Stimulated activated CD8-positive, alpha-beta memory T cell treated with anti-CD3 and anti-CD28 coated beads, Interleukin-7, amount 100 ng/mL, for 4 hours (primary cell): ENCODE measurements around the gene TMEM131L.
"Not testable (repeated sequence)": the region's sequence is repeated elsewhere in the genome, so short reads cannot be mapped to it uniquely, and the experiment has no call there.

ENCODE experiments used
- DNase-seq, 2 donors: peaks; one replicate each; pipeline ENCODE4 v3.0.0-alpha.2; 2020; ENCODE audit warnings: low read depth in 2 of 2

TMEM131L gene

DNA sequence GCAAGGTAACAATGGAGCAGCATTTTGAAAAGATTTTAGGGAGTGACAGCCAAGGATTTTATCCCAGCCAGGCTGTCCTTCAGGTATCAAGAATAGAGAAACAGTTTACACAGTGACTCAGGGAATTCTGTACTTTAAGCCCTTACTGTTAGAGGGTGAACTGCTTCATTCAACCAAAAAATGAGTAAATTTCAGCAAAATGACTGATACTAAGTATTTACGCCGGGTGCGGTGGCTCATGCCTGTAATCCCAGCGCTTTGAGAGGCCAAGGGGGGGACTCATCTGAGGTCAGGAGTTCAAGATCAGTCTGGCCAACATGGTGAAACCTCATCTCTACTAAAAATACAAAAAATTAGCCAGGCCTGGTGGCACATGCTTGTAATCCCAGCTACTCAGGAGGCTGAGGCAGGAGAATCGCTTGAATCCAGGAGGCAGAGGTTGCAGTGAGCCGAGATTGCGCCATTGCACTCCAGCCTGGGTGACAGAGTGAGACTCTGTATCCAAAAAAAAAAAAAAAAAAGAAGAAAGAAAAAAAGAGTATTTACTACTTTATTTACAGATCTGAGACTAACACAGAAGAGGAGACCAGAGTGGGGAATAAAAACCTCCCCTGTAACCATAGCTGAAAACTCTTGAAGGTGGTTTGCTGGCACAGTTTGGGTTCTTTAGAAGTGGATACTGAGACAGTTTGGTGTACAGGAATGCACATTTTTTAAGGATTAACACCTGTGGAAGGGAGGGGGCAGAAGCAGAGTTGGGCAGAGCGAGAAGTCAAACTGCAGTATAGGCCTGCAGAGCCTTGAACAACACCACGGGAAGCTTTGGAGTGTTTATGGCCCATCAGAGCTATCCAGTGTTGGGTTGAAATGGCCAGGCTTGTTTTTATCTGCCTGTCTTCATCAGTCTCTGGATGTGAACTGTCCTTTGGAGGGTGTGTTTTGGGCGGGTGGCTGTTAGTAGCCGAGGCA lies 40.5 kb downstream of the TMEM131L start:
- DNase-seq = no peak

DNA sequence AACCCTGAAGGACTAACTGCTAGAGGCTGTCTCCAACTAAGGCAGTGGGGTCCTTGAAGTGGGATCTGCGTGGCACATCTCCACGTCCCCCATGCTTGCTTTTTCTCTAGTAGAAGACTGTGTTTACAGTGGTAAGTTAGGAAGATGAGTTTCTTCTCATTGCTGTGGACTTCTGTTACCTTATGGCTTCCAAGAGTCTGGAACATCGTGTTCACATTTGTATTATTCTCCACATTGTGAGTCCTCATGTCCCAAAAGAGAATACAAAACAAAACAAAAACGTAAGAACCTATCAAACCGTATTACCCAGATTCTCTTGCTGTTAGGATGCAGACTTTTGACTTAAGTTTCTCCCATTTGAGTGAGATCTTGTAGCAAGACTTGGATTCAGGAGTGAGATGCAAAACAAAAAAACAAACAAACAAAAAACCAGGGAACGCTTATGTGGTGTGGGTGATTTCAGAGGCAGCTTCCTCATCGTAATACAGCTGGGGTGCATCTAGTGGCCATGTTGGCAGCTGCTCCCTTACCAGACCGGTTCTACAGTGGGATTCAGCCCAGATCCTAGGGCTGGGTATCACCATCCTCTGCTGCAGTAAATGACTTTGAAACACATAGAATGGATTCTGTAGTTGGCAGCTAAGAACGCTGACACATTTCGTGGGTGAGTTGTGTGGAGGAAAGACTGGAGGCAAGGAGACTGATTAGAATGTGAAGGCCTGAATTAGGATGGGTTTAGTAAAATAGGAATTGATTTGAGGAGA lies 41.3 kb downstream of the TMEM131L start:
- DNase-seq = no peak

DNA sequence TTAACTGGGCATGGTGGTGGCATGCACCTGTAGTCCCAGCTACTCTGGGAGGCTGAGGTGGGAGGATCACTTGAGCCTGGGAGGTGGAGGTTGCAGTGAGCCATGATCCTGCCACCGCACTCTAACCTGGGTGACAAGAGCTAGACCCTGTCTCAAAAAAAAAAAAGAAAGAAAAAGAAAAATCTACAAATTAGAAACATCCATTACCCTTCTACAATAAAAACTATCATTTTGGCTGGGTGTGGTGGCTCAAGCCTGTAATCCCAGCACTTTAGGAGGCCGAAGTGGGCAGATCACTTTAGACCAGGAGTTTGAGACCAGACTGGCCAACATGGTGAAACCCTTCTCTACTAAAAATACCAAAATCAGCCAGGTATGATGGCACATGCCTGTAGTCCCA lies 43.1 kb downstream of the TMEM131L start:
- not testable (repeated sequence) for DNase-seq

DNA sequence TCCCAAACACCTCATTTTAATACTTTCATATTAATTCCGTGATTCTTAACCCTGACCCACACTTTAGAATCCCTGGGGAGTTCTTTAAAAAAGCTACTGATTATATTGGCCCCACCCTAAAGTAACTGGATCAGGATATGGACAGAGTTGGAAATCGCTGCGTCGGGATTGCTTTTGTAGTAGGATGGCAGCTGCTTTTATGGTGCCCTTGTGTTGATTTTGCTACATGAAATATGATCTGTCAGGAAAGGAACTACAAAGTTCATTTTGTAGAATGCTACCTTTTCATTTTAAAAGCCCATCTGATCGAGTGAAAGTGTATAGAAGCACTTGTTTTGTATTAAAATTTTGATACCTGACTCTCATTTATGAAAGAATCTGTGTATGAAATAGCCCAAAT lies 43.6 kb downstream of the TMEM131L start:
- no peak for DNase-seq

DNA sequence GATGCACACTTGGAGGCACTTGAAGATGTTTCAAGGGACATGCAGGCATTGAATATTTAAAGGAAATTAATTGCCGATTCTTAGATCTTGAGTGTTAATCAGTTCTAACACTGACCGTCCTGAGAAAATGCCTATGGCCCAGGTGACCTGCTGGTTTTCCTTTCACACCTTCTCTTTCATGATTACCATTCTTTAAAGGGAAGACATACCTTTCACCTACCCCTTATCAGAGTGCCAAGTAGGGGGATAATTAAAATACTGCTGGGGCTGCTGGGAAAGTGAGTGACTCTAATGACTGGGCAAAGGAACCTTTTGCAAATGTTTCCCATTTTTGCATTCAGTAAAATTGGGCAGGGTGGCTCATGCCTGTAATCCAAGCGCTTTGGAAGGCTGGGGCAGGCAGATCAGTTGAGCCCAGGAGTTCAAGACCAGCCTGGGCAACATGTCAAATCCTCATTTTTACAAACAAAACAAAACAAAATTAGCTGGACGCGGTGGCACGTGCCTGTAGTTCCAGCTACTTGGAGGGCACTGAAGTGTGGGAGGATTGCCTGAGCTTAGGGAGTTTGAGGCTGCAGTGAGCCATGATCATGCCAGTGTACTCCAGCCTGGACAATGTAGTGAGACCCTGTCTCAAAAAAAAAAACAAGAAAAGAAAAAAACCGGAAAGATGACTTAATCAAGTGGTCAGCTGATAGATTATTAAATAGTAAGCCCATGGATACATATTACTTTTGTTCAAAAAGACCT lies 44.3 kb downstream of the TMEM131L start:
- DNase-seq = no peak

DNA sequence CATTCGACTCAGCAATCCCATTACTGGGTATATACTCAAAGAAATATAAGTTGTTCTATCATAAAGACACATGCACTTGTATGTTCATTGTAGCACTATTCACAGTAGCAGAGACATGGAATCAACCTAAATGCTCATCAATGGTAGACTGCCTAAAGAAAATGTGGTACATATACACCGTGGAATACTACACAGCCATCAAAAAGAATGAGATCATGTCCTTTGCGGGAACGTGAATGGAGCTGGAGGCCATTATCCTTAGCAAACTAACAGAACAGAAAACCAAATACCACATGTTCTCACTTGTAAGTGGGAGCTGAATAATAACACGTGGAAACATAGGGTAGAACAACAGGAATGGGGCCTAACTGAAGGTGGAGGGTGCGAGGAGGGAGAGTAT lies 44.9 kb downstream of the TMEM131L start:
- no peak for DNase-seq

DNA sequence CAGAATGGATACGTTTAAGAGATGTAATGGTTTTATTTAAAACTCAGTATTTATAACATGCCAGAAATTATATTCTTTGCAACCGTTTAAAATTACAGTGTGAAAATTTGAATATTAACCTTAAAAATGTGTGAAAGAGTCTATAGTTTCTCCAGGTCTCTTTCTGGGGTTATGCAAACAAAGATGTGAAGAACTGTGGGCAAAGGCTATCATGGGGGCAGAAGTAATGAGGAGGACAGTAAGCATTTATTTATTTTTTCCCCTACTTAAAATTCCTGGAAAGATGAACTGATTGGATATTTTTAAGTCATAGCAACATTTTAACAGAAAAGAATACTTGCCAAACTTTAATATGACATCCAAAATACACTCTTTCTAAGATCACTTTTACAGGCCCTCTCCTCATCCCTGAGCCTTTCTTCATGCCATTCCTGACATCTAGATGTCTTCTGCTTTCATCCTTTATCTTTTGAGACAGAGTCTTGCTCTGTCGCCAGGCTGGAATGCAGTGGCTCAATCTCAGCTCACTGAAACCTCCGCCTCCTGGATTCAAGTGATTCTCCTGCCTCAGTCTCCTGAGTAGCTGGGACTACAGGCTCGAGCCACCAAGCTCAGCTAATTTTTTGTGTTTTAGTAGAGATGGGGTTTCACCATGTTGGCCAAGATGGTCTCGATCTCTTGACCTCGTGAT lies 46.1 kb downstream of the TMEM131L start:
- no peak for DNase-seq

DNA sequence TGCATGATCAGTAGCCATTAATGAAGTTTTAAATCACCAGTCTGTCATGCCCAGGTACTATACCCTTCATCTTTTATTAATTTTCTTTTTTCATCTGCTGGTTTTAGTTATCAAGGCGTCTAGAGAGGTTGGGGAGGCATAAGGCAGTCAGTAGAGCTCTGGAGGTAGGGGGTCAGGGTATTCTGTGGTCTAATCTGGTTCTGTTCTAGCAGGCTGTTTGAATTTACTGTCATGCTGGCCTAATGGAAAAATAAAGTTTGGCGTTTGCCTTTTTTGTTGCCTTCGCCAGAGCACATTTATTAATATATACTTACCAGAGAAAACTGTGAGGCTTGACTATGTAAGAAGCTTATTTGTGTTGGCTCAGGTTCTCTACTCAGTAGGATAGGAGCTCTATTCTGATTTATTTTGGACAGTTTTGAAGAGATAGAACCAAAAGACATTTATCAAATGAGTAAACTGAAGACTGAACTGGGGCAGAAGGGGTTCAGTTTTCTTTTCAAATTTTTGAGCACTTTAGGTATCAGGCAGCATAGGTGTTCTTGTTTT lies 46.9 kb downstream of the TMEM131L start:
- no peak for DNase-seq

DNA sequence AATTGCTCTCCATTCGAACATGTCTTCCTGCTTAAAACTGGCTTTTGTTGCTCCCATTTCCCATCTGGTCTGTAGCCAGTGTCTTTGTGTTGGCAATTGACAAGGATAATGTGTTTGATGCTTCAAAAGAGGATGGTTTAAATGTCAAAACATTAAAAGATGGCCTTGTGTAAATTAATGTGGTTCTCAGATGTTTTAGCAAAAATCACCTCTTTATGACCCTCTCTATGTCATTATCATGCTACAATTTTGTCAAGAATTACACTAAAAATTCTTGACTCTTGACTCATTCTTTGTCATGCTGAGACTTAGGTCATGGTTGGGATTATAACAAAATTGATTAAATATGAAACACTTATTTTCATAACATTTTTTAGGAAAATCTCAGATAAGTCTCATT lies 47.4 kb downstream of the TMEM131L start:
- no peak for DNase-seq

DNA sequence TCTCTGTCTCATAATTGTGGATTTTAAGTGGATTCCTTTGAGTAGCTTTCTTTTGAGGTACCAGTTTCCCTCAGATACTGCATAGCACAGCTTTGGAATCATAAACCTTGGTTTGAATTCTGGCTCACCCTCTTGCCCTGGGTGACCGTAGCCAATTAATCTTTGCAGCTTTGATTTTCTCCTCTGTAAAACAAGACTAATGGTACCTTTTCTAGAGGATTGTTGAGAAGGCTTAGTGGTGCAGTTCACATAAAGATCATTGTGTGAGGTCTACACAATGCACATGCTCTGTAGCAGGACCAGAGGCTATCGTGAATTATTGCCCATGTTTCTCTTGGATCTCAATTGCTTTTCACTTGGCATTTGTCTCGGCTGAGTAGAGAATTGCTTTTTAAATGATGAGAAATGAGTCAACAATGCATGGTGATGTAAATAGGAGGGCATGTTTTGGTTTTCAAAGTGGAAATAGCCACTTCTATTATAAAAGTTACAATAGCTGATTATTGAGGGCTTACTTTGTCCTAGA lies 47.9 kb downstream of the TMEM131L start:
- no peak for DNase-seq

DNA sequence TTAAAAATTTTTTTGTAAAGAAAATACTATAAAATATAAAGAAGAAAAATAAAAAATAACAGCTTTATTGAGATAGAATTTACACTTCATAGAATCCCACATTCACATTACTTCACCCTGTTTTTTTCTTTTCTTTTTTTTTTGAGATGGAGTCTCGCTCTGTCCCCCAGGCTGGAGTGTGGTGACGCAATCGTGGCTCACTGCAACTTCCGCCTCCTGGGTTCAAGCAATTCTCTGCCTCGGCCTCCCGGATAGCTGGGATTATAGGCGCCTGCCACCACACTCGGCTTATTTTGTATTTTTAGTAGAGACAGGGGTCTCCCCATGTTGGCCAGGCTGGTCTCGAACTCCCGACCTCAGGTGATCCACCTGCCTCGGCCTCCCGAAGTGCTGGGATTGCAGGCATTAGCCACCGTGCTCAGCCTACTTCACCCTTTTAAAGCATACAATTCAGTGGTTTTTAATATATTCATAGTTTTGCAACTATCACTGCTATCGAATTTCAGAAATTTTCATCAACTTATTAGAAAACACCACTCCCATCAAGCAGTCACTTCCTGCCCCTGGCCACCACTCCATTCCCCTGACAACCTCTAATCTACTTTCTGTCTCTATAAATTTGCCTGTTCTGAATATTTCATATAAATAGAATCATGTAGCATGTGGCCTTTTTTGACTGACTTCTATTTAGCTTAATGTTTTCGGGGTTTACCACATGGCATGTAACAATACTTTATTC lies 48.7 kb downstream of the TMEM131L start:
- DNase-seq = no peak

DNA sequence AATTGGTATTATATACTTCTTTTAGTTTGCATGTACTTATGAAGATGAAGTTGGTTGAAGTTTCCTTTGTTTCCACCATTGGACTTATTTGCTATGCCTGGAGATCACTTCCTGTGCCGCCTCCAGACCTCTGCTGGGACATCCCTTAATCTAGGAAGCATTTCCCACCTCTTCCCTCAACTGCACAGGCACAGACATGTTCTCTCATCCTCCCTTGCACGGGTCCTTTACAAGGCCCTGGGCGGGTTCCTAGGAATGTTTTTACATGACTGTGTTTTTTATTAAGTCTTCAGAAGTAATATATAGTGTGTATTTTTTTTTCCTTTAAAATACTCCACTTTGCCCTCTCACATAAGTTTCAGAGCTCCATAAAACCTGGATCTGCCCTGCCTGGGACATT lies 51.0 kb downstream of the TMEM131L start:
- no peak for DNase-seq

DNA sequence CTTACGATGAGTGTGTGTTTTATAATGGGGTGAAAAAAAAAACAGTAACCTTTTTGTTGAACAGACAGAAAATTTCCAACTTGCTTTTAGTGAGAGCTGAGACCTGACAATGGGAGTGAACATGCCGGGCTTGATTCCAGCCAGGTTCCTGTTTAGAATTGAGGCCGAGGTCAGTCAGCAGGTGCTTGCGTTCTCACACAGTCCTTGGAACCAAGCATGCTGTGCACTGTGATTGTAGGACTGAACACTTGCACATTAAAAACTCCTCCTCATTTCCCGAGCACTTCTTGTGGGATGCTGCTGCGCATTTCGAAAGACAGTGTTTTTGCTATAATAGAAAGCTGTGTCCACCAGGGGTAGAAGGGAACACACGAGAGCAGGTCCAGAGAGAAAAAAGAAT lies 51.8 kb downstream of the TMEM131L start:
- no peak for DNase-seq

DNA sequence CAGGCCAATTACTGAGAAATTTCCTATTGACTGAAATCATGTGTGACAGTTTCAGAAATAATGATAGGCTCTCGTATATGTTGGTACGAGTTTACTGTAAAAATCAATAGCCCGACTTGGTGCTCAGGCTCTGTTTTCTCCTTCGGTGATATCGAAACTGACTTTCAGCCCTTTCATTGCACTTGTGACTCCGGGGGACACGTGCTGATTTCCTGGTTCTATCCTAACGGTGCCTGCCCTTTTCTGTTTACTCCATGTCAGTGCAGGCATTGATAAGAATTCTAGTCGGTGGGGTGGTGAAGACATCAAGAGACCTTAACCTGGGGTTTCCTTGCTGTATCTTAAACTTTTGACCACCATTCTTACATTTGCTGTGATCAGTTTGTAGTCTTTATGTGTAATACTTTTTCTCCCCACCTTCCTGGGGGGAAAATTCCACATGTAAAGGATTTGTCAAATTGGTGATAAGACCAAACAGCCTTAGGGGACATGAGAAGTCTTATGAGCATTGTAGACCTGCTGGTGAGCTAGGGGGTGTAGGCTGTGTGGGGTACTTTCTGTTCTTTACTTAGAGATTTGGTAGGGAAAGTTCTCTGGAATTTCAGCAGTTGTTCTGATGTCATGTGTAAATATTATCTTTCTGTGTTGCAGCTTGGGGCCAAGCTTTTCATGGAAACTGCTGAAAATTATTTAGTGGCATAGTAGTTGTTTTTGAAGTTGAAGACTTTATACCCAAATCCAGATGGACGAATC lies 52.7 kb downstream of the TMEM131L start:
- DNase-seq = no peak

DNA sequence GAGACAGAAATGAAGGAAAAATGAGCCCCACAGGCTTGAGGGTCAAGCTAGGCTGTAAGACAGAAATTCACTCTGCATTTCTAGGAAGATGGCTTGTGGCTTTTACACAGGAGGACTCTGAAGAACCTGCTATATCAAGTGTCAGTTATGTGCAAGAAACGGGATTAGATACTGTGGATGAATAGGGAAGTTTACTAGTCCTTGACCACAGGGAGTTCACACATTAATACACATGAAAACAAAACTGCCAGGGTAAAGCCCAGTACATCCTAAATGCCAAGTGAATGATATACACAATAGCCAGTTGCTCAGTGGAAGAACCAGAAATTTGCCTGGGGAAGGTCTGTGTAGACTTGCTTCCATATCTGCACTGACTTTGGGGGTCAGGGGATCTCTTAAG lies 53.5 kb downstream of the TMEM131L start:
- DNase-seq = no peak

DNA sequence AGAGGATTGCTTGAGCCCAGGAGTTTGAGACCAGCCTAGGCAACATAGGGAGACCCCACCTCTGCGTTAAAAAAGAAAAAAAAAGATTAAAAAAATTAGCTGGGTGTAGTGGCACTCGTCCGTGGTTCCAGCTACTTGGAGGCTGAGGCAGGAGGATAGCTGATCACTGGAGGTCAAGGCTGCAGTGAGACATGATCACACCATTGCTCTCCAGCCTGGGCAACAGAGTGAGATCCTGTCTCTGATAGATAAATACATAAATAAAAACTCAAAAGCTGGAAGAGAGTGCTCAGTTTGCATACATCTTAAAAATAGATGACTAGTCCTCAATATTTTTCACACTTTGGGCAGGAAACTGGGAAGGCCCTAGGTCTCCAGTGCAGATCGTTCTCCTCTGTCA lies 54.1 kb downstream of the TMEM131L start:
- no peak for DNase-seq

DNA sequence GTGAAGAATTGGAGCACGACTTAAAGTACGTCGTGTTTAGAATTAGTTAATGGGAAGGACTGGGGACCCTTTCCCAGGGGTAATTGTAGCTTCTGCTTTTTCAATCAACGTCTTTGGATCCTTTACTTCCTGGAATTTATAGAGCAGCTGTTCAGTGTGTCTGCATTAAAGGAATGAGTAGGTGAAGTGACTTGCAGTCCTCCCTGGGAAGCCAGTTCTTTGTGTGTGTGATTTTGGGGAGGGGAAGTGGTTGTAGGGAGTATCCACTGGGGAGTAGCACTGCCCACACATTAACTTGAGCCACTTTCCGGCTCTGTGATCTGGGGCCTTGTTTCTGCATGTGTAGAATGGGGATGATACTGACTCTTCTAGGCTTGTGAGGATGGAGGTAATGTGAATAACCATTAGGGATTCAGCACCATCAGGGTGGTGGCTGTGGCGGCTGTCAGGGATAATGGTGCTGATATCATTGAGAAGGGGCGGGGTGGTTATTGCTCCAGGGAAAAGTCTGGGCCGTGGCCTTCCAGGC lies 54.7 kb downstream of the TMEM131L start:
- DNase-seq = no peak

DNA sequence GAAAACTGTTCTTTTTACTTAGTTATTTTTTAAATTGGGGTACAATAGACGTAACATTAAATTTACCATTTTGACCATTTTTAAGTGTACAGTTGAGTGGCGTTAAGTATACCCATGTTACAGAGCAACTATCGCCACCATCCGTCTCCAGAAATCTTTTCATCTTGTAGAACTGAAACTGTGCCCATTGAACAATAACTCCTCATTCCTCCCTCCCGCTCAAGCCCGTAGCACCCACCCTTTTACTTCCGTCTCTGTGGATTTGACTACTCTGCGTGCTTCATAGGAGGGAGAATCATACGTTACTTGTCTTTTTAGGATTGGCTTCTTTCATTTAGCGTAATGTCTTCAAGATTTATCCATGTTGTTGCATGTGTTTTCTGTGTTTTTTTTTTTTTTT lies 55.3 kb downstream of the TMEM131L start:
- no peak for DNase-seq
